Erythroblast (primary cell): Measurements from ENCODE around the gene MAFB.

Source experiments
- GATA1 ChIP-seq: IDR thresholded peaks from 2 replicates; pipeline ENCODE4 v1.6.1; 2011; ENCODE audit warnings: low read depth, mild to moderate bottlenecking, control low read depth, low read length, moderate library complexity
- POLR2A ChIP-seq: IDR thresholded peaks from 2 replicates; pipeline ENCODE4 v1.6.1; 2011; ENCODE audit warnings: mild to moderate bottlenecking, low read length

GRCh38 chr20:40717343-40717865 lies 28.4 kb upstream of the MAFB start:
- TF ChIP-seq POLR2A: no peak
- no peak for TF ChIP-seq GATA1
